Neural crest cell (in vitro differentiated cells): ENCODE measurements around the gene CHRNE. TPM values are rescaled to one million over a fixed set of nuclear protein-coding genes. Genes with fewer than 3 reads are reported as not detected.
A peak's percentile ranks its signal among the peaks of the same experiment; 100 is the strongest.
"Not testable (repeated sequence)": the region's sequence is repeated elsewhere in the genome, so short reads cannot be mapped to it uniquely, and the experiment has no call there.

Experiments
- DNase-seq: peaks from one replicate; pipeline ENCODE4 v3.0.0; 2021; ENCODE audit warnings: low read depth, mixed read lengths, low spot score
- H3K27ac Mint-ChIP-seq: one replicate; pipeline ENCODE4 v1.8.0; 2021; ENCODE audit warnings: mild to moderate bottlenecking, mixed read lengths; ENCODE audit not compliant: unreplicated experiment
- H3K27me3 Mint-ChIP-seq: 2 replicates; pipeline ENCODE4 v1.8.0; 2021; ENCODE audit warnings: low read depth, mild to moderate bottlenecking, mixed read lengths
- H3K36me3 Mint-ChIP-seq: 2 replicates; pipeline ENCODE4 v1.8.0; 2021; ENCODE audit warnings: low read depth, mild to moderate bottlenecking, mixed read lengths
- H3K4me1 Mint-ChIP-seq: 2 replicates; pipeline ENCODE4 v1.8.0; 2021; ENCODE audit warnings: mixed read lengths
- H3K4me3 Mint-ChIP-seq: one replicate; pipeline ENCODE4 v1.8.0; 2021; ENCODE audit warnings: mild to moderate bottlenecking, mixed read lengths
- H3K9me3 Mint-ChIP-seq: 2 replicates; pipeline ENCODE4 v1.8.0; 2021; ENCODE audit warnings: mixed read lengths
- CTCF ChIP-seq: fragments of 200-600 bp; sonication (generic); conservative IDR thresholded peaks from 2 replicates; pipeline ENCODE4 v1.5.0; 2021; ENCODE audit warnings: antibody characterized with exemption, mild to moderate bottlenecking
- total RNA-seq: library from RNA; stranded (reverse); gene quantifications from 2 replicates; pipeline ENCODE4 v1.2.1, GENCODE V29; 2021

CHRNE gene
- total RNA-seq, 1 donor from 2014 or later = 0.21 TPM

- TF ChIP-seq CTCF = no peak
- Mint-ChIP-seq H3K36me3 (no peaks in the 10 kb centered on the region), H3K27ac (no peak overlapping the region), H3K9me3 (no peaks in the 10 kb centered on the region), H3K4me3 (no peak overlapping the region), H3K27me3 (no peaks in the 10 kb centered on the region), H3K4me1 (peaks cover 7% of the 10 kb centered on the region)
- no peak for DNase-seq
Measured at GRCh38 chr17:4870855-4871254, 32.0 kb downstream of the CHRNE start.

GRCh38 chr17:4869058-4869998 is 33.6 kb downstream of the CHRNE start:
- not testable (repeated sequence) for H3K9me3 Mint-ChIP-seq, H3K27me3 Mint-ChIP-seq, H3K27ac Mint-ChIP-seq, H3K4me1 Mint-ChIP-seq, H3K36me3 Mint-ChIP-seq, H3K4me3 Mint-ChIP-seq, DNase-seq

- not testable (repeated sequence) for H3K4me3 Mint-ChIP-seq, H3K9me3 Mint-ChIP-seq
Measured at GRCh38 chr17:4867535-4867934, 35.4 kb downstream of the CHRNE start.

DNA sequence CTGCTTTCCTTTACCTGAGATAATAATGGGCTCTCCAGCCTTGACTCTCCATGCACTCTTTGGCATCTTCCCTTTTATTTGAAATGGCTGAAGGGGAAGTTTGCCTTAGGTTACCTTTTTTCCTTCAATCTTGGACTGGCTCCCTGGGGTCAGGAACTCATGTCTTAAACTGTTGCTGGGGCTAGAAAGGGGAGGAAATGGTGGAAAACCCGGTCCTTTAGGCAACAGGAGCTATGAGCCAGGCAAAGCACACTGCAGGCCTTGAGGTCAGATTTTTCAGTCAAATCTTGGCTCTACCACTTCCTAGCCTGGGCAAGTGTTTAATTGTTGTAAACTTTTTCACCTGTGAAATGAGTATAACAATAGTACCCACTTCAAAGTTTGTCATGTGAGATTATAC is 39.6 kb downstream of the CHRNE start:
- no peaks in the 10 kb centered on the region for H3K27me3 Mint-ChIP-seq
- no peak overlapping the region for H3K27ac Mint-ChIP-seq
- TF ChIP-seq CTCF = no peak
- H3K9me3 Mint-ChIP-seq = no peaks in the 10 kb centered on the region
- H3K4me3 Mint-ChIP-seq = no peak overlapping the region
- peaks cover 18% of the 10 kb centered on the region for H3K4me1 Mint-ChIP-seq
- H3K36me3 Mint-ChIP-seq = peaks cover 8% of the 10 kb centered on the region
- no peak for DNase-seq

More at GRCh38 chr17:4867535-4867934, 35.4 kb downstream of the CHRNE start:
- H3K36me3 Mint-ChIP-seq, H3K27ac Mint-ChIP-seq, H3K27me3 Mint-ChIP-seq, DNase-seq, H3K4me1 Mint-ChIP-seq: not testable (repeated sequence)

- Mint-ChIP-seq H3K36me3 (peaks cover 8% of the 10 kb centered on the region), H3K27me3 (no peaks in the 10 kb centered on the region), H3K4me1 (peaks cover 24% of the 10 kb centered on the region), H3K9me3 (no peaks in the 10 kb centered on the region), H3K27ac (no peak overlapping the region), H3K4me3 (no peak overlapping the region)
- TF ChIP-seq CTCF = no peak
- no peak for DNase-seq
Measured at GRCh38 chr17:4862720-4863119, 40.2 kb downstream of the CHRNE start.

DNA sequence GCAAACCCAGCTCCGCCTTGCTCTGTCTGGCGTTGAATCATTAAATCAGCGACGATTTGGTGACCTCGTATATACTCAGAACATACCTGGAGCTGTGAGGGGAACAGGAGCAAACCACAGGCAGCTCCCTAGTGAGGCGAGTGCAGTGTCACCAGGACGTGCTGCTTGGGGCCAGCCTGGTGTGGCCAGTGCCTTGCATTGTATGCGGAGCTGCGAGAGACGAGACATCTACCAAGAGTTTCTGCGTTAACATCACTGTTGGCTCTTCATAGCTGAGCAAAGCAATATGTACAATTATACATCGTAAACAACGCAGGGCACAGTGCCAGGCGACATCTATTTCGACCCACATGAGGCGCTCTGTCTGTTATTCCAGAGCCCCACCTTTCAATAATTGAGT is 41.8 kb downstream of the CHRNE start:
- H3K27ac Mint-ChIP-seq = peak overlapping the region; percentile 35

More for the DNA sequence above, 41.8 kb downstream of the CHRNE start:
- no peak for DNase-seq
- Mint-ChIP-seq H3K36me3 (peaks cover 11% of the 10 kb centered on the region), H3K4me3 (no peak overlapping the region), H3K9me3 (no peaks in the 10 kb centered on the region), H3K27me3 (no peaks in the 10 kb centered on the region), H3K4me1 (peaks cover 41% of the 10 kb centered on the region)
- no peak for TF ChIP-seq CTCF
